GM19239 (cell line): Measurements from ENCODE around the gene AP2B1.
"Not testable (repeated sequence)": the region's sequence is repeated elsewhere in the genome, so short reads cannot be mapped to it uniquely, and the experiment has no call there.

Source experiments
- DNase-seq: peaks from one replicate; pipeline ENCODE4 v3.0.0; 2011; ENCODE audit warnings: low spot score; ENCODE audit not compliant: insufficient read length
- FAIRE-seq: peaks from 2 replicates; lab custom pipeline; 2011; peaks lifted over from hg19 to GRCh38; lab: Jason Lieb, UNC

AP2B1 gene

GRCh38 chr17:35742896-35743477 lies 155.9 kb downstream of the AP2B1 start:
- no peak for FAIRE-seq
- no peak for DNase-seq

- peak; percentile 53 for DNase-seq
- FAIRE-seq, result no peak
Observed at GRCh38 chr17:35743626-35744328, 156.7 kb downstream of the AP2B1 start.

GRCh38 chr17:35744830-35745229 lies 157.7 kb downstream of the AP2B1 start:
- no peak for DNase-seq
- FAIRE-seq, result no peak

GRCh38 chr17:35745246-35745645 lies 158.1 kb downstream of the AP2B1 start:
- no peak for FAIRE-seq
- no peak for DNase-seq

- DNase-seq (no peak), FAIRE-seq (no peak)
Observed at GRCh38 chr17:35745749-35746320, 158.7 kb downstream of the AP2B1 start.

- FAIRE-seq, result no peak
- peak; percentile 95 for DNase-seq
Observed at GRCh38 chr17:35747540-35748017, 160.5 kb downstream of the AP2B1 start.

GRCh38 chr17:35748341-35748841 lies 161.3 kb downstream of the AP2B1 start:
- FAIRE-seq (no peak), DNase-seq (no peak)

GRCh38 chr17:35748979-35749378 lies 161.9 kb downstream of the AP2B1 start:
- FAIRE-seq (no peak), DNase-seq (no peak)

- FAIRE-seq (no peak), DNase-seq (no peak)
Observed at GRCh38 chr17:35749560-35750412, 162.7 kb downstream of the AP2B1 start.

GRCh38 chr17:35750526-35751395 lies 163.6 kb downstream of the AP2B1 start:
- DNase-seq, result no peak
- no peak for FAIRE-seq

- DNase-seq, FAIRE-seq: not testable (repeated sequence)
Observed at GRCh38 chr17:35751541-35751940, 164.4 kb downstream of the AP2B1 start.

- FAIRE-seq (no peak), DNase-seq (no peak)
Observed at GRCh38 chr17:35752471-35752870, 165.3 kb downstream of the AP2B1 start.

- DNase-seq (no peak), FAIRE-seq (no peak)
Observed at GRCh38 chr17:35752945-35753764, 166.0 kb downstream of the AP2B1 start, which contains the start of gene GAS2L2. Gene GAS2L2 (minus strand): TSS chr17:35753239. CDS start chr17:35752850, 389 bp downstream.

- FAIRE-seq (no peak), DNase-seq (no peak)
Observed at GRCh38 chr17:35757243-35757642, 170.1 kb downstream of the AP2B1 start.

- no peak for FAIRE-seq
Observed at GRCh38 chr17:35760587-35760986, 173.5 kb downstream of the AP2B1 start, which contains the start of gene C17orf50. Gene C17orf50 (plus strand): TSS chr17:35760887. CDS start chr17:35760942, 55 bp downstream.

GRCh38 chr17:35761601-35762000 lies 174.5 kb downstream of the AP2B1 start:
- FAIRE-seq (no peak), DNase-seq (no peak)

More at GRCh38 chr17:35760587-35760986, 173.5 kb downstream of the AP2B1 start, which contains the start of gene C17orf50:
- no peak for DNase-seq

GRCh38 chr17:35763767-35764122 lies 176.6 kb downstream of the AP2B1 start:
- DNase-seq, result no peak
- no peak for FAIRE-seq
